SH-SY5Y (cell line): ENCODE data around the gene HRC.

Source experiments
- GATA2 ChIP-seq: IDR thresholded peaks from 2 replicates; pipeline ENCODE4 v1.6.1; 2011; ENCODE audit warnings: mild to moderate bottlenecking, low read depth, low read length
- GATA3 ChIP-seq: IDR thresholded peaks from 2 replicates; pipeline ENCODE4 v1.6.1; 2011; ENCODE audit warnings: low read depth, mild to moderate bottlenecking, low read length, moderate library complexity

HRC gene

GRCh38 chr19:49128545-49129237 is 26.5 kb downstream of the HRC start:
- no peak for TF ChIP-seq GATA2
- no peak for TF ChIP-seq GATA3

- TF ChIP-seq GATA3 = no peak
- no peak for TF ChIP-seq GATA2
These were observed 27.3 kb downstream of the HRC start for GRCh38 chr19:49127674-49128544.

GRCh38 chr19:49126575-49126974 is 28.6 kb downstream of the HRC start:
- TF ChIP-seq GATA2 (no peak), GATA3 (no peak)

- TF ChIP-seq GATA2 = no peak
- no peak for TF ChIP-seq GATA3
These were observed 30.0 kb downstream of the HRC start for GRCh38 chr19:49125025-49125731.

GRCh38 chr19:49120868-49121267 is 34.3 kb downstream of the HRC start:
- TF ChIP-seq GATA2 = no peak
- no peak for TF ChIP-seq GATA3

GRCh38 chr19:49120325-49120683 is 34.9 kb downstream of the HRC start:
- TF ChIP-seq GATA2 = no peak
- no peak for TF ChIP-seq GATA3

- TF ChIP-seq GATA3 = no peak
- TF ChIP-seq GATA2 = no peak
These were observed 35.5 kb downstream of the HRC start, which contains the start of gene PPFIA3 for GRCh38 chr19:49119411-49120324. PPFIA3 (plus strand) TSS chr19:49119544; CDS start chr19:49127874, 8,330 bp downstream.

- TF ChIP-seq GATA3 (no peak), GATA2 (no peak)
These were observed 36.4 kb downstream of the HRC start, which contains the start of gene C19orf73 for GRCh38 chr19:49118565-49119410. C19orf73 (minus strand) TSS chr19:49119143; CDS start chr19:49119022, 121 bp downstream.

GRCh38 chr19:49117677-49118564 is 37.3 kb downstream of the HRC start:
- TF ChIP-seq GATA2 (no peak), GATA3 (no peak)

GRCh38 chr19:49116544-49116943 is 38.7 kb downstream of the HRC start:
- TF ChIP-seq GATA3 (no peak), GATA2 (no peak)

GRCh38 chr19:49114630-49115363 is 40.4 kb downstream of the HRC start:
- TF ChIP-seq GATA2 (no peak), GATA3 (no peak)
